Peyer's patch (tissue), 4 donors: ENCODE results near the gene PBX2. TPM values are rescaled to one million over a fixed set of nuclear protein-coding genes. Genes with fewer than 3 reads are reported as not detected.

Experiments used
- DNase-seq, 3 donors: peaks; one replicate each; pipeline ENCODE4 v3.0.0-alpha.2; 2017 to 2019
- H3K27ac ChIP-seq, 4 donors: fragments of 200-600 bp; sonication (generic); one replicate each; pipeline ENCODE4 v1.5.1; 2016 to 2019
- H3K27me3 ChIP-seq, 2 donors: fragments of 200-600 bp; sonication (generic); one replicate each; pipeline ENCODE4 v1.5.1; 2019
- H3K36me3 ChIP-seq, 3 donors: fragments of 200-600 bp; sonication (generic); one replicate each; pipeline ENCODE4 v1.5.1; 2016 to 2019
- H3K4me1 ChIP-seq, 4 donors: fragments of 200-600 bp; sonication (generic); one replicate each; pipeline ENCODE4 v1.5.1; 2016 to 2019
- H3K4me3 ChIP-seq, 4 donors: fragments of 200-600 bp; sonication (generic); 1 replicate in 3 of 4; 2 replicates in 1 of 4; pipeline ENCODE4 v1.5.1; 2016 to 2019; ENCODE audit warnings: mild to moderate bottlenecking in 1 of 4
- H3K9me3 ChIP-seq, 4 donors: fragments of 200-600 bp; sonication (generic); one replicate each; pipeline ENCODE4 v1.5.1; 2016 to 2019; ENCODE audit warnings: mild to moderate bottlenecking in 1 of 4
- CTCF ChIP-seq, 6 experiments: fragments of 450-650 bp in 4 of 6; fragments of 200-600 bp in 2 of 6; sonication (generic) in 1 of 6; IDR thresholded peaks; one replicate each; pipeline ENCODE4 v1.5.1; 2017 to 2019; ENCODE audit warnings: antibody characterized with exemption in 6 of 6, mild to moderate bottlenecking in 3 of 6, moderate library complexity in 1 of 6
- POLR2A ChIP-seq, 2 donors: fragments of 450-650 bp; IDR thresholded peaks; one replicate each; pipeline ENCODE4 v1.5.1; 2017; ENCODE audit warnings: antibody characterized with exemption in 2 of 2, mild to moderate bottlenecking in 2 of 2, moderate library complexity in 2 of 2
- total RNA-seq, 4 donors: library from RNA; depleted of rRNA; stranded (reverse); fragments of >200 nt; gene quantifications; one replicate each; pipeline ENCODE4 v1.1.0, GENCODE V29; 2016

PBX2 gene
- total RNA-seq, 4 donors from 2014 or later: 33.3 to 74.3 (median 64.4) TPM

GRCh38 chr6:32177788-32178546 lies 12.0 kb downstream of the PBX2 start, which contains the start of gene RNF5:
Gene RNF5 (plus strand): TSS chr6:32178405. CDS start chr6:32178512, 107 bp downstream.
- Histone ChIP-seq H3K27ac (peak within 1 kb of the TSS; percentile 88 to 98 (median 94)), H3K4me3 (peak within 1 kb of the TSS; percentile 56 to 95 (median 74)), H3K9me3 (no peaks in the 10 kb centered on the region), H3K36me3 (peaks cover 0 to 34% (median 0%) of the 10 kb centered on the region in 3 donors), H3K27me3 (no peaks in the 10 kb centered on the region), H3K4me1 (peaks cover 0 to 45% (median 13%) of the 10 kb centered on the region in 4 donors)
- DNase-seq: peak; percentile 95 to 99 (median 95)
- TF ChIP-seq POLR2A (IDR thresholded peaks at IDR 0.05) (peak; percentile 20 to 44), CTCF (IDR thresholded peaks at IDR 0.05) (no peak)

- H3K27ac ChIP-seq: peak overlapping the region; percentile 88 to 98 (median 94)
- peaks cover 0 to 47% (median 13%) of the 10 kb centered on the region in 4 donors for H3K4me1 ChIP-seq
- peaks cover 0 to 28% (median 0%) of the 10 kb centered on the region in 3 donors for H3K36me3 ChIP-seq
- no peaks in the 10 kb centered on the region for H3K27me3 ChIP-seq
- H3K9me3 ChIP-seq: no peaks in the 10 kb centered on the region
- peak in 2 of 3 donors; percentile 44 to 69 for DNase-seq
- TF ChIP-seq CTCF (IDR thresholded peaks at IDR 0.05) (no peak), POLR2A (IDR thresholded peaks at IDR 0.05) (peak; percentile 26 to 29)
- H3K4me3 ChIP-seq: peak overlapping the region; percentile 56 to 95 (median 74)
These were observed 12.7 kb downstream of the PBX2 start for GRCh38 chr6:32177183-32177787.

GRCh38 chr6:32176476-32177182 lies 13.4 kb downstream of the PBX2 start:
- H3K4me3 ChIP-seq: peak overlapping the region; percentile 50 to 95 (median 76)
- H3K9me3 ChIP-seq: no peaks in the 10 kb centered on the region
- H3K36me3 ChIP-seq: peaks cover 0 to 21% (median 0%) of the 10 kb centered on the region in 3 donors
- no peaks in the 10 kb centered on the region for H3K27me3 ChIP-seq
- TF ChIP-seq CTCF (IDR thresholded peaks at IDR 0.05) (no peak), POLR2A (IDR thresholded peaks at IDR 0.05) (no peak)
- peaks cover 0 to 45% (median 13%) of the 10 kb centered on the region in 4 donors for H3K4me1 ChIP-seq
- H3K27ac ChIP-seq: peak overlapping the region; percentile 88 to 98 (median 94)
- no peak for DNase-seq

- H3K27me3 ChIP-seq: no peaks in the 10 kb centered on the region
- peaks cover 0 to 37% (median 13%) of the 10 kb centered on the region in 4 donors for H3K4me1 ChIP-seq
- H3K36me3 ChIP-seq: peaks cover 0 to 17% (median 0%) of the 10 kb centered on the region in 3 donors
- no peak for TF ChIP-seq CTCF (IDR thresholded peaks at IDR 0.05)
- peak; percentile 26 to 71 for TF ChIP-seq POLR2A (IDR thresholded peaks at IDR 0.05)
- peak within 1 kb of the TSS; percentile 50 to 95 (median 76) for H3K4me3 ChIP-seq
- DNase-seq: peak; percentile 93 to 99 (median 97)
- H3K9me3 ChIP-seq: no peaks in the 10 kb centered on the region
- H3K27ac ChIP-seq: peak within 1 kb of the TSS; percentile 88 to 98 (median 94)
These were observed 14.1 kb downstream of the PBX2 start, which contains the start of gene AGPAT1 for GRCh38 chr6:32175711-32176475. Gene AGPAT1 (minus strand): TSS chr6:32176084. CDS start chr6:32171496, 4,588 bp downstream.
